RWPE2 (cell line): Measurements from ENCODE around the gene BMERB1.
"Not testable (repeated sequence)": the region's sequence is repeated elsewhere in the genome, so short reads cannot be mapped to it uniquely, and the experiment has no call there.

Source experiments
- ATAC-seq: fragments of 200-7000 bp; cut with Tn5 transposase; 3 replicates; pipeline ENCODE4 v1.9.1; 2021; ENCODE audit warnings: low read depth
- DNase-seq: peaks from one replicate; pipeline ENCODE4 v3.0.0-alpha.2; 2020; ENCODE audit warnings: low spot score
- H3K27ac ChIP-seq: fragments of 450-650 bp; 2 replicates; pipeline ENCODE4 v1.5.1; 2017; ENCODE audit warnings: mild to moderate bottlenecking; ENCODE audit not compliant: poor library complexity, severe bottlenecking
- H3K27me3 ChIP-seq: fragments of 250-450 bp; sonication (Bioruptor Pico); 2 replicates; pipeline ENCODE4 v1.5.1; 2021; ENCODE audit warnings: mild to moderate bottlenecking, moderate library complexity; ENCODE audit not compliant: insufficient read depth, poor library complexity, severe bottlenecking
- H3K36me3 ChIP-seq: fragments of 250-450 bp; sonication (Bioruptor Pico); 2 replicates; pipeline ENCODE4 v1.5.1; 2020; ENCODE audit warnings: low read depth, mild to moderate bottlenecking, moderate library complexity
- H3K4me1 ChIP-seq: fragments of 250-450 bp; sonication (Bioruptor Pico); 2 replicates; pipeline ENCODE4 v1.5.1; 2021; ENCODE audit warnings: mild to moderate bottlenecking, moderate library complexity; ENCODE audit not compliant: insufficient read depth, poor library complexity, severe bottlenecking
- H3K4me3 ChIP-seq: fragments of 250-450 bp; sonication (Bioruptor Pico); 2 replicates; pipeline ENCODE4 v1.5.1; 2021; ENCODE audit warnings: mild to moderate bottlenecking, moderate library complexity; ENCODE audit not compliant: severe bottlenecking
- H3K9me3 ChIP-seq: fragments of 250-450 bp; sonication (Bioruptor Pico); 2 replicates; pipeline ENCODE4 v1.5.1; 2021; ENCODE audit warnings: mild to moderate bottlenecking, moderate library complexity; ENCODE audit not compliant: severe bottlenecking
- TF ChIP-seq, protein P1 (sequence below): fragments of 450-650 bp; IDR thresholded peaks from one replicate; pipeline ENCODE4 v1.5.1; 2017; ENCODE audit warnings: mild to moderate bottlenecking, moderate library complexity; ENCODE audit not compliant: poor library complexity, severe bottlenecking

The BMERB1 gene

DNA sequence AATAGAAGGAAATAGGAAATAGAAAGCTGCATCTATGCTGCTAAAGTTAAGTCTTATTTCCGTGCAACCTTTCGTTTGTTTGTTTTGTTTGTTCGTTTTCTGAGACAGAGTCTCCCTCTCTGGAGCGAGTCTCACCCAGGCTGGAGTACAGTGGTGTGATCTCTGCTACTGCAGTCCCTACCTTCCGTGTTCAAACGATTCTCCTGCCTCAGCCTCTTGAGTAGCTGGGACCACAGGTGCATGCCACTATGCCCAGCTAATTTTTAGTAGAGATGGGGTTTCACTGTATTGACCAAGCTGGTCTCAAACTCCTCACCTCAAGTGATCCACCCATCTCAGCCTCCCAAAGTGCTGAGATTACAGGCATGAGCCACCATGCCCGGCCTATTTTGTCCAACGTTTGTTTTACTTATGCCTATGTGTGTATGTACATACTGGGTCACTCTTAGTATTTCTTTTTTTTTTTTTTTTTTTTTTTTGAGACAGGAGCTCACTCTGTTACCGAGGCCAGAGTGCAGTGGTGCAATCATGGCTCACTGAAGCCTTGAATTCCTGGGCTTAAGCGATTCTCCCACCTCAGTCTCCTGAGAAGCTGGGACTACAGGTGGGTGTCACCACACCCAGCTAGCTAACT is 16.8 kb downstream of the BMERB1 start:
- no peaks in the 10 kb centered on the region for H3K27me3 ChIP-seq
- ATAC-seq = no peak
- H3K36me3 ChIP-seq = no peaks in the 10 kb centered on the region
- H3K4me3 ChIP-seq = no peak overlapping the region
- no peaks in the 10 kb centered on the region for H3K9me3 ChIP-seq
- TF ChIP-seq, protein P1, sequence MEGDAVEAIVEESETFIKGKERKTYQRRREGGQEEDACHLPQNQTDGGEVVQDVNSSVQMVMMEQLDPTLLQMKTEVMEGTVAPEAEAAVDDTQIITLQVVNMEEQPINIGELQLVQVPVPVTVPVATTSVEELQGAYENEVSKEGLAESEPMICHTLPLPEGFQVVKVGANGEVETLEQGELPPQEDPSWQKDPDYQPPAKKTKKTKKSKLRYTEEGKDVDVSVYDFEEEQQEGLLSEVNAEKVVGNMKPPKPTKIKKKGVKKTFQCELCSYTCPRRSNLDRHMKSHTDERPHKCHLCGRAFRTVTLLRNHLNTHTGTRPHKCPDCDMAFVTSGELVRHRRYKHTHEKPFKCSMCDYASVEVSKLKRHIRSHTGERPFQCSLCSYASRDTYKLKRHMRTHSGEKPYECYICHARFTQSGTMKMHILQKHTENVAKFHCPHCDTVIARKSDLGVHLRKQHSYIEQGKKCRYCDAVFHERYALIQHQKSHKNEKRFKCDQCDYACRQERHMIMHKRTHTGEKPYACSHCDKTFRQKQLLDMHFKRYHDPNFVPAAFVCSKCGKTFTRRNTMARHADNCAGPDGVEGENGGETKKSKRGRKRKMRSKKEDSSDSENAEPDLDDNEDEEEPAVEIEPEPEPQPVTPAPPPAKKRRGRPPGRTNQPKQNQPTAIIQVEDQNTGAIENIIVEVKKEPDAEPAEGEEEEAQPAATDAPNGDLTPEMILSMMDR = no peak
- no peaks in the 10 kb centered on the region for H3K4me1 ChIP-seq
- no peak overlapping the region for H3K27ac ChIP-seq
- no peak for DNase-seq

DNA sequence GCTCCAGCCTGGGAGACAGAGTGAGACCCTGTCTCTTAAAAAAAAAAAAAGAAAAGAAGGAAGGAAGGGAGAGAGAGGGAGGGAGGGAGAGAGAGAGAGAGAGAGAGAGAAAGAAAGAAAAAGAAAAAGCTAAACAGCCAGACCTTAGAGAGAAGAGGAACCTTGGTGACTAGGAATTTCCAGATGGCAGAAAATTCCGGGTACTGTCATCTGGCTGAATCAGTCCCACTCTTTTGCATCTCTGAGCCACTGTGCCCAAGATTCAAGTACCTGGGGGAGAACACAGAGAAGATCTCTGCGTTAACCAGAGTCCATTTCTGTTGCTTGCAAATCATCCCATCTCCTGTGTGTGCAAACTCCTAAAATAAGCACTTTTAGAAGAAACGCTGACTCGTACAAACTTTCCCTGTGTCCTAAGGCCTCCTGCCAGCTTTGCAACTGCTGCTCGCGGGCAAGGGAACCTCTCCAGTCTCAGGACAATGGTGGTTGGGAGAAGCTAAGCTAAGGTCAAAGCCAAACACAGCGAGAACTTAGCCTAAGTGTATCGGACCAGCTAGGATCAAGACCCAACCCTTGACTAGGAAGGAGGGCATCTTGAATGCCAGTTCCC is 18.0 kb downstream of the BMERB1 start:
- ATAC-seq = no peak
- H3K4me3 ChIP-seq = no peak overlapping the region
- no peaks in the 10 kb centered on the region for H3K9me3 ChIP-seq
- no peak for DNase-seq
- TF ChIP-seq, protein P1 = no peak
- H3K27me3 ChIP-seq = no peaks in the 10 kb centered on the region
- H3K36me3 ChIP-seq = no peaks in the 10 kb centered on the region
- H3K4me1 ChIP-seq = no peaks in the 10 kb centered on the region
- no peak overlapping the region for H3K27ac ChIP-seq

DNA sequence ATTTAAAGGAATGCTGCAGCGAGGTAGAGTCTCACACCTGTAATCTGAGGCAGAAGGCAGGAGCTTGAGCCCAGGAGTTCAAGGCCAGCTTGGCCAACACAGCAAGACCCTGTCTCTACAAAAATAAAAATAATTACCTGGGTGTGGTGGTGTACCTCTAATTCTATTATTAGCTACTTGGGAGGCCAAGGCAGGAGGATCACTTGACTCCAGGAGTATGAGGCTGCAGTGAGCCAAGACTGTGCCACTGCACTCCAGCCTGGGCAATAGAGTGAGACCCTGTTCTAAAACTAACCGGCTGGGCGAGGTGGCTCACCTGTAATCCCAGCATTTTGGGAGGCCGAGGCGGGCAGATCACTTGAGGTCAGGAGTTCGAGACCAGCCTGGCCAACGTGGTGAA is 18.9 kb downstream of the BMERB1 start:
- H3K4me3 ChIP-seq, H3K9me3 ChIP-seq, H3K27ac ChIP-seq, H3K27me3 ChIP-seq, ATAC-seq, DNase-seq, H3K4me1 ChIP-seq, H3K36me3 ChIP-seq: not testable (repeated sequence)

DNA sequence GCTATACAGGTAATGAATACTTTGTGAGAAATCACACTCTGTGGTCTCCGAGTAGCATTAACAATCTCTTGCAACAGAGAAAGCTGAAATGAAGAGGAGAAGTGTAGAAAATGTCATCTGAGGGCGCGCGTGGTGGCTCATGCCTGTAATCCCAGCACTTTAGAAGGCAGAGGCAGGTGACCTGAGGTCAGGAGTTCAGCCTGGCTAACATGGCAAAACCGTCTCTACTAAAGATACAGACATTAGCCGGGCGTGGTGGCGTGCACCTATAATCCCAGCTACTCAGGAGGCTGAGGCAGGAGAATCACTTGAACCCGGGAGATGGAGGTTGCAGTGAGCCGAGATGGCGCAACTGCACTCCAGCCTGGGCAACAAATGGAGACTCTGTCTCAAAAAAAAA is 20.5 kb downstream of the BMERB1 start:
- ATAC-seq, H3K4me3 ChIP-seq, H3K4me1 ChIP-seq, DNase-seq, H3K9me3 ChIP-seq, H3K27me3 ChIP-seq, H3K36me3 ChIP-seq, H3K27ac ChIP-seq: not testable (repeated sequence)

DNA sequence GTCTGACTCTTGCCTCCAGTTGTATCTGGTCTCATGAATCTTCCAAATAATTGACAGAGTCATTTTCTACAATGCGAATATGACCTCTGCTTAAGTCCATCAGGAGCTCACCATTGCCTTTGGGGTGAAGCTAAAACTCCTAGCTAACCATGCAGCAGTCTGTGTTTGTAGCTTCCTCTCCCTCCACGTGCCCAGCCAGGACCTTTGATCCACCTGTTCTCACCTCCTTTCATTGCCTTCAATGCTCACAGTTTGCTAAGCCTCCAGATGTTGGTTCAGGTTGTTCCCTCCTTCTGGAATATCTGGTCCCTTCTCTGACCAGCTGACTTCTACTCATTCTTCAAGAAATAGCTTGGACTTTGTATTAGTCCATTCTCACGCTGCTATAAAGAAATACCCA is 23.0 kb downstream of the BMERB1 start:
- Histone ChIP-seq H3K4me1 (no peaks in the 10 kb centered on the region), H3K27ac (no peak overlapping the region), H3K27me3 (no peaks in the 10 kb centered on the region), H3K36me3 (no peaks in the 10 kb centered on the region), H3K4me3 (no peak overlapping the region), H3K9me3 (no peaks in the 10 kb centered on the region)
- TF ChIP-seq, protein P1 = no peak
- DNase-seq (no peak), ATAC-seq (no peak)

DNA sequence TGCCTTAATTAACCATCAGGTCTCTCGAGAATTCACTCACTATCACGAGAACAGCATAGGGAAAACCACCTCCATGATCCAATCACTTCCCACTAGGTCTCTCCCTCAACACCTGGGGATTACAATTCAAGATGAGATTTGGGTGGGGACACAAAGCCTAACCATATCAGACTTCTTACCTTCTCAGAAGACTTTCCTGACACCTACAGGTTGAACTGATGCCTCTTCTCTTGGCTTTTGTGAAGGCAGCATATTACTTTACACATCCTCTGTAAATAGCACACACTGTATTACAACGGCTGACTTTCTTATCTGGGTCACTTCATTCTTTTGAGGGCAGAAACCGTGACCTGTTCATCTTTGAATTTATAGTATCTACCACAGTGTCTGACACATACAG is 23.6 kb downstream of the BMERB1 start:
- no peaks in the 10 kb centered on the region for H3K4me1 ChIP-seq
- TF ChIP-seq, protein P1 = peak; percentile 20
- no peak overlapping the region for H3K4me3 ChIP-seq
- no peaks in the 10 kb centered on the region for H3K36me3 ChIP-seq
- H3K9me3 ChIP-seq = no peaks in the 10 kb centered on the region
- no peak overlapping the region for H3K27ac ChIP-seq
- DNase-seq (no peak), ATAC-seq (no peak)
- no peaks in the 10 kb centered on the region for H3K27me3 ChIP-seq
